K562 (cell line): ENCODE results near the gene ZMYM4. TPM values are rescaled to one million over a fixed set of nuclear protein-coding genes. Genes with fewer than 3 reads are reported as not detected.
A peak's percentile ranks its signal among the peaks of the same experiment; 100 is the strongest.

ENCODE experiments used
- ATAC-seq: fragments of 200-7000 bp; cut with Tn5 transposase; 3 replicates; pipeline ENCODE4 v1.9.1; 2020; ENCODE audit warnings: moderate library complexity
- BruUV-seq: library from RNA; stranded (reverse); fragments of 400-500 nt; replicated peaks from 2 replicates; lab custom pipeline; 2021; lab: Mats Ljungman, UMichigan
- CTCF ChIA-PET: fragments of 300-600 bp; formaldehyde crosslinking; extraction: SDS; loops from one replicate; lab custom pipeline; 2021; ENCODE audit warnings: low intra/inter-chr PET ratio; lab: Yijun Ruan, JAX
- POLR2A ChIA-PET: fragments of 300-600, 350-650 bp; sonication (Branson Sonifier 250); formaldehyde crosslinking; extraction: SDS; loops from one replicate; lab custom pipeline; 2021; ENCODE audit warnings: antibody characterized with exemption, inconsistent platforms; lab: Yijun Ruan, JAX
- DNase-seq, 4 experiments: peaks; one replicate each; pipeline versions ENCODE4 v3.0.0 to v3.0.0-alpha.2; 2011 to 2018; ENCODE audit warnings: low spot score in 3 of 4, mixed read lengths in 3 of 4; ENCODE audit errors: extremely low read depth in 1 of 4
- FAIRE-seq: peaks from 2 replicates; lab custom pipeline; 2011; peaks lifted over from hg19 to GRCh38; lab: Jason Lieb, UNC
- H2AFZ ChIP-seq: 2 replicates; pipeline ENCODE4 v1.6.0; 2011; ENCODE audit warnings: low read depth, low read length, control low read depth, inconsistent platforms
- H3K27ac ChIP-seq: fragments of 200-600 bp; 3 replicates; pipeline ENCODE4 v1.8.0; 2011; ENCODE audit warnings: low read depth, mild to moderate bottlenecking, control low read depth, inconsistent platforms, low read length, moderate library complexity, mixed read lengths; ENCODE audit errors: extremely low read depth
- H3K27me3 ChIP-seq, 2 experiments: fragments of 300-600 bp in 1 of 2; 2 replicates in 1 of 2; 3 replicates in 1 of 2; pipeline versions ENCODE4 v1.6.0 to v1.8.0; 2011; ENCODE audit warnings: inconsistent platforms in 2 of 2, low read length in 2 of 2, mild to moderate bottlenecking in 1 of 2, mixed read lengths in 1 of 2, moderate library complexity in 1 of 2; ENCODE audit not compliant: control insufficient read depth in 2 of 2, insufficient read depth in 2 of 2
- H3K36me3 ChIP-seq: fragments of 300-600 bp; 3 replicates; pipeline ENCODE4 v1.8.0; 2011; ENCODE audit warnings: mild to moderate bottlenecking, low read length, inconsistent platforms; ENCODE audit not compliant: control insufficient read depth, insufficient read depth
- H3K4me1 ChIP-seq, 2 experiments: fragments of 200-600 bp in 1 of 2; replicated peaks in 1 of 2; 2 replicates in 1 of 2; 3 replicates in 1 of 2; pipeline versions ENCODE4 v1.5.1 to v1.8.0; 2011; ENCODE audit warnings: inconsistent platforms in 2 of 2, low read length in 2 of 2, mild to moderate bottlenecking in 1 of 2, mixed read lengths in 1 of 2, moderate library complexity in 1 of 2; ENCODE audit not compliant: control insufficient read depth in 2 of 2, insufficient read depth in 2 of 2
- H3K4me2 ChIP-seq: 2 replicates; pipeline ENCODE4 v1.6.1; 2011; ENCODE audit warnings: low read length, control low read depth, inconsistent platforms, mixed read lengths; ENCODE audit not compliant: insufficient read depth
- H3K4me3 ChIP-seq: fragments of 200-600 bp; sonication (generic), shearing (Covaris generic); 2 replicates; pipeline ENCODE4 v1.5.1; 2016; ENCODE audit warnings: control low read depth, inconsistent platforms
- H3K79me2 ChIP-seq: fragments of 200-600 bp; 3 replicates; pipeline ENCODE4 v1.8.0; 2011; ENCODE audit warnings: low read length, inconsistent platforms; ENCODE audit not compliant: control insufficient read depth, insufficient read depth
- H3K9ac ChIP-seq, 2 experiments: 2 replicates each; pipeline versions ENCODE4 v1.6.0 to v1.6.1; 2011; ENCODE audit warnings: low read depth in 2 of 2, low read length in 2 of 2, control low read depth in 1 of 2, inconsistent platforms in 1 of 2, mild to moderate bottlenecking in 1 of 2, mixed read lengths in 1 of 2; ENCODE audit not compliant: insufficient read depth in 1 of 2
- H3K9me1 ChIP-seq: one replicate; pipeline ENCODE4 v1.6.0; 2011; ENCODE audit warnings: inconsistent platforms, mild to moderate bottlenecking, low read length, moderate library complexity; ENCODE audit not compliant: control insufficient read depth, insufficient read depth
- H3K9me3 ChIP-seq: replicated peaks from 2 replicates; pipeline ENCODE4 v1.5.1; 2011; ENCODE audit warnings: low read depth, low read length, inconsistent platforms; ENCODE audit not compliant: control insufficient read depth, insufficient read depth
- H4K20me1 ChIP-seq: replicated peaks from 2 replicates; pipeline ENCODE4 v1.6.1; 2011; ENCODE audit warnings: low read length, inconsistent platforms, mixed read lengths; ENCODE audit not compliant: control insufficient read depth, insufficient read depth
- BRF1 ChIP-seq: IDR thresholded peaks from 3 replicates; pipeline ENCODE4 v1.6.1; 2011; ENCODE audit warnings: borderline replicate concordance, mild to moderate bottlenecking; ENCODE audit not compliant: insufficient read length; ENCODE audit errors: extremely low read depth
- TAF9B ChIP-seq: fragments of 450-650 bp; IDR thresholded peaks from 2 replicates; pipeline ENCODE4 v1.6.1; 2018; ENCODE audit warnings: mild to moderate bottlenecking; ENCODE audit not compliant: partially characterized antibody
- ZBTB40 ChIP-seq, 2 experiments: fragments of 450-650 bp in 1 of 2; sonication (generic) in 1 of 2; formaldehyde crosslinking in 1 of 2; IDR thresholded peaks; 2 replicates each; pipeline versions ENCODE4 v1.7.1 to v1.9.0; 2016 to 2022; ENCODE audit warnings: inconsistent platforms in 1 of 2, mild to moderate bottlenecking in 1 of 2, missing genetic modification reagents in 1 of 2
- WGBS: fragments of 100-300 bp; shearing (Covaris generic); methylation state at CpG from one replicate; pipeline ENCODE4 v1.1.6; 2016; ENCODE audit warnings: low coverage, mixed read lengths; ENCODE audit not compliant: insufficient coverage; ENCODE audit errors: missing lambda C conversion rate; 5-methylcytosine and 5-hydroxymethylcytosine counted together
- in situ Hi-C: fragments of 300-500 bp; cut with MboI; formaldehyde crosslinking; loops from 4 replicates; pipeline ENCODE4 v1.15.0; 2018; ENCODE audit warnings: inconsistent platforms, mixed read lengths
- intact Hi-C: fragments of 100-400 bp; cut with micrococcal nuclease; formaldehyde crosslinking; loops from 2 replicates; pipeline ENCODE4 v1.14.2; 2022
- polyA plus RNA-seq, 8 experiments: library from polyadenylated mRNA; depleted of rRNA in 4 of 8; stranded (reverse) in 5 of 8; unstranded in 3 of 8; fragments of >200 nt; fragmentation: Nextera tagmentation in 2 of 8; fragmentation: Illumina TruSeq in 1 of 8; extraction: Ambion mirVana in 2 of 8; extraction: Trizol in 1 of 8; gene quantifications; 2 replicates each; pipeline versions ENCODE4 v1.2.1 to v1.2.3, GENCODE V29; 2011 to 2014; ENCODE audit warnings: inconsistent platforms in 1 of 8, missing spikeins in 1 of 8
- total RNA-seq, 7 experiments: library from RNA; depleted of rRNA in 6 of 7; stranded (reverse); fragments of >200 nt in 6 of 7; fragmentation: Illumina TruSeq in 2 of 7; extraction: Trizol in 2 of 7; gene quantifications; 2 replicates each; pipeline versions ENCODE4 v1.2.1 to v1.2.3, GENCODE V29; 2011 to 2021; ENCODE audit warnings: low replicate concordance in 1 of 7

Gene ZMYM4
- total and polyA plus RNA-seq, 9 of the 15 experiments (the other 6 are each of a cell fraction or from before 2014, with no cell fraction given) = 15.2 to 77.2 (median 63.3) TPM

GRCh38 chr1:35270836-35271235 is 2.3 kb downstream of the ZMYM4 start:
- no peak overlapping the region for H2AFZ ChIP-seq
- WGBS = 40% methylated on average over 3 of the region's 3 CpGs
- FAIRE-seq = no peak
- peak overlapping the region; percentile 88 for H3K4me3 ChIP-seq
- H4K20me1 ChIP-seq = no peaks in the 10 kb centered on the region
- peaks cover 3 to 15% of the 10 kb centered on the region in 2 experiments; a peak in 4 of 5 replicates for H3K4me1 ChIP-seq
- no peaks in the 10 kb centered on the region for H3K27me3 ChIP-seq
- intact Hi-C loops = no loop called here
- no TSS peak for BruUV-seq
- POLR2A ChIA-PET = interaction anchor here (1.0 kb wide), 1 partner anchor 15 kb away, joined by 3 read pairs; no protein-coding TSS in a partner anchor
- CTCF ChIA-PET = no interaction called here
- H3K4me2 ChIP-seq = peak overlapping the region; percentile 100
- peaks cover 83% of the 10 kb centered on the region for H3K79me2 ChIP-seq
- no peak for ATAC-seq
- H3K9me3 ChIP-seq = no peaks in the 10 kb centered on the region
- in situ Hi-C loops = no loop called here
- no peaks in the 10 kb centered on the region for H3K9me1 ChIP-seq
- peak overlapping the region; percentile 79 to 82 for H3K9ac ChIP-seq
- TF ChIP-seq BRF1 = no peak
- TF ChIP-seq TAF9B = peak; percentile 16
- 0 out of 2 replicates have a peak, but pooled peaks have one; percentile 27 for TF ChIP-seq ZBTB40 (IDR thresholded peaks at IDR 0.05)
- no peak for TF ChIP-seq ZBTB40 (CRISPR knock-in tag; IDR thresholded peaks at IDR 0.05)
- no peak for DNase-seq
- peaks cover 25% of the 10 kb centered on the region; the same call in 2 of the 3 replicates for H3K36me3 ChIP-seq
- no peak overlapping the region for H3K27ac ChIP-seq
